HTERT RPE-1 (cell line): Measurements from ENCODE around the gene GPR151.
"Not testable (repeated sequence)": the region's sequence is repeated elsewhere in the genome, so short reads cannot be mapped to it uniquely, and the experiment has no call there.

Source experiments
- in situ Hi-C: fragments of 300-500 bp; cut with MboI; formaldehyde crosslinking; loops from 4 replicates; pipeline ENCODE4 v1.14.3; 2020; ENCODE audit warnings: low sequenced_read_pairs

The GPR151 gene

DNA sequence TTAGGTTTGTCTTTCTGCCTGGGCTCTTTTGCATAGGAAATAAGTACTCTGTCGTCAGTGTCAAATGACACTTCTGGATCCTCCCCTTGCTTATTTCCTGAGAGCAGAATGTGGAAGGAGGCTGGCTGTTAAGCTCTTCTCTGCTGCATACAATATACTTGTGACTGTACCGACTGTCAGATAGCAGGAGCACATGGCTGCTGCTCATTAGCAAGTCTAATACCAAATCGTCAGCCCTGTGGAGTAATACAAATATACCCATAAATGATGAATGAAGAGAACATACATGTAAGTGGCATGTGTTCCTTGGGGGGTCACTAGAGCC lies at the start of gene GPR151:
Gene GPR151, minus strand, starts transcription at position 40 of the 325 bp plus-strand sequence. CDS start 77 bp downstream, outside the sequence.
- in situ Hi-C loops = no loop called here

DNA sequence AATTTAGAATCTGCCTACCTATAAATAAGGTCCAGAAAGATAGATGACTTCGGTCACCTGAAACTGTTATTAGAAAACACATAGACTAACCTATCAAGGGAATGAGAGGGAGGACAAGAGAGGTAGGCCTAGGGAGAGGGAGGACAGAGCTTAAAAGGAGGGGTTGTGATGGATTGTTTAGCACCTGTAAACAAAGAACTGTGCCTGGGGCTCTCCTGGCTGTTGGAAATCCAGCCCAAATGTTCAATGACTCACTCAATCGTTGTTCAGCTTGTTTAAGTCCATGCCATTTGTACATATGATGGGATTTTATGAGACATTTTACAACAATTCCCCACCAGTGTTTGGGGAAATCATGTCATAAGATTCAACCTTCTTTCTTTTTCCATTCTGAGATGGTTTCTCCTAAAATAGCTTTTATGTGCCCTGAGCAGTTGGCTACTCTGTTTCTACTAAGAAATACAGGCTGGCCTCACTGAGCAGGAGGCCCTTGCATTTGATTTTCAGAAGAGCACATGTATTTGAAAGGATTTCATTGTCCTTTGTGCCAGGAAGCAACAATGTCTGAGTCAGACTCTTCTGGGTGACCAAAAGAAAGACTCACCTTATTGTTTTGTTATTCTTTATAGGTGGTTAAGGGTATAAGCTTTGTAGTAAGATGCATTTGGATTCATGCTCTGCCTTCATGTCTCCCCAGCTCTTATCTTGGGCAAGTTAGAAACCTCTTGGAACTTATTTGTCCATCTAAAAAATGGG lies 48.2 kb upstream of the GPR151 start:
- in situ Hi-C loops = no loop called here

DNA sequence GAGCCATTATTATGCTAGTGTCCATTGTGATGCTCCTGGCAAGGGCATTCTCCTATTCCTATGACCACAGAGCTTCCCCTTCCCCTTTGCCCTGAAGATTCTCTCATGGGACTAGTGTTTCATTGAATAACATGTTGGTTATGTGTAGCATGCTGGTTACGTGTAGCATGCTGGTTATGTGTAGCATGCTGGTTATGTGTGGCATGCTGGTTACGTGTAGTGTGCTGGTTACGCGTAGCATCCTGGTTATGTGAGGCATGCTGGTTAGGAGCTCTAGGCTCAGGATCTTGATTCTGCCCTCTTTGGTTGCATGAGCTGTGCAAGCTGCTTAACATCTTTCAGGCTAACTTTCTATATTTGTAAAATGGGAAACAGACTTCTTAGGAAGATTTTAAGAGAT lies 46.5 kb upstream of the GPR151 start:
- in situ Hi-C loops = no loop called here

DNA sequence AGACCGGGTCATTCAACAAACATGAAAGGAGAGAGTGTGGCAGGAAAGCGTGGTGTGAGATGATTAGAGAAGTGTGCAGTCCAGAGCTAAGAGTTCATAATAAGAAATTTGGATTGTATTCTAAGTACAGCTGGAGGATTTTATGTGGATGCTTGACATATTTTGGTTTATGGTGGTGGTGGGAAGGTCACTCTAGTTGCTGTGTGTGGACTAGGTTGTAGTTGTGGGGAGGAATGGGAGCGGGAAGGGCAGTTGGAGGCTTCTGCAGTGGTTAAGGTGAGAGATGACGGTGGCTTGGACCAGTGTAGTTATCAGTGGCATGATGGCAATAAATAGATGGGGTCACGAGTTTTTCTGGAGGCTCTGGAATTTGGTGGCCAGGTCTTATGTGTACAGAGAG lies 45.7 kb upstream of the GPR151 start:
- in situ Hi-C loops = no loop called here

DNA sequence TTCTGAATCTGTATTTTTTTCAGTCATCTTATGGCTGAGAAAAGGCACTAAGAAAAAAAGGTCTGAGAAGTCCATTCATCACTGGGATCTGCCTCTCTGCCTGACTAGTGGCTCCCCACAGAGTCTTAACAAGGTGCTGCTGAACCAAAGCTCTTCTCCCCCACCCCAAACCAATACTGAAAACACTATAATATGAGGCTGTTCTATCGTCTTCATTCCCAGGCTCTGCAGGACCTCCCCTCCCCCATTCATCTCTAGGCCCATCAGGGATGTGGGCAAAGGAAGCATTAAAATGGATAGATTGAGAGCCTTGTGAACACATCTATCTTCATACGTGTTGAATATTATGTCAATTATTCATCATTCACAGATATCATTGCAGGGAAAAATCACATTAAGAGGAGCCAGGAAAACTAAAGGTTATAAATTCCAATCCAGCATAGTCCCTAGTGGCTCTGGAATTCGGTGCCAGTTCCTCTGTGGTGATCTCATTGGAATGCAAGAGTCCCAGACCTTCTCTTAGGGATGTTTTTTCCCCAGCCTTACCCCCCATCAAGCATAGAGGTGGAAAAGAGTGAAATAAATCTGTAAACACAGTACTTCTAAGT lies 44.3 kb upstream of the GPR151 start:
- in situ Hi-C loops = no loop called here

DNA sequence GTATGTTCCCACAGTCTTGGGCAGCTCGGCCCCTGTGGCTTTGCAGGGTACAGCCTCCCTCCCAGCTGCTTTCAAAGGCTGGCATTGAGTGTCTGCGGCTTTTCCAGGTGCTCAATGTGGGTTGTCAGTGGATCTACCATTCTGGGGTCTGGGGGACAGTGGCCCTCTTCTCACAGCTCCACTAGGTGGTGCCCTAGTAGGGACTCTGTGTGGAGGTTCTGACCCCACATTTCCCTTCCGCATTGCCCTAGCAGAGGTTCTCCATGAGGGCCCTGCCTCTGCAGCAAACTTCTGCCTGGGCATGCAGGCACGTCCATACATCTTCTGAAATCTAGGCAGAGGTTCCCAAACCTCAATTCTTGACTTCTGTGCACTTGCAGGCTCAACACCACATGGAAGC lies 40.9 kb upstream of the GPR151 start:
- in situ Hi-C loops = not testable (repeated sequence)

DNA sequence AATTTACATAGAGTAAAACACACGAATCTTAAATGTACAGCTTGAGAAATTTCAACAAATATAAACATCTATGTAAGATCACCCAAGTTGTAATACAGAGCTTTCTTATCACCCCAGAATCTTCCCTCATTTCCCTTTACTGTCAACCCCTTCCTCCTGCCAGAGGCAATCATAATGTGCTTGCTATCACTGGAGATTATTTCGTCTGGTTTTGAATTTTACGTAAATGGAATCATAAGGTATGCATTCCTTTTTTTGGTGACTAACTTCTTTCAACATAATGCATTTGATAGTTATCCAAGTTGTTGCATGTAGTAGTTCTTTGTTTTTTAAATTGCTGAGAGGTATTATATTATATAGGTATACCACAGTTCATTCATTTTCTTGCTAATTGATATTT lies 37.5 kb upstream of the GPR151 start:
- in situ Hi-C loops = no loop called here

DNA sequence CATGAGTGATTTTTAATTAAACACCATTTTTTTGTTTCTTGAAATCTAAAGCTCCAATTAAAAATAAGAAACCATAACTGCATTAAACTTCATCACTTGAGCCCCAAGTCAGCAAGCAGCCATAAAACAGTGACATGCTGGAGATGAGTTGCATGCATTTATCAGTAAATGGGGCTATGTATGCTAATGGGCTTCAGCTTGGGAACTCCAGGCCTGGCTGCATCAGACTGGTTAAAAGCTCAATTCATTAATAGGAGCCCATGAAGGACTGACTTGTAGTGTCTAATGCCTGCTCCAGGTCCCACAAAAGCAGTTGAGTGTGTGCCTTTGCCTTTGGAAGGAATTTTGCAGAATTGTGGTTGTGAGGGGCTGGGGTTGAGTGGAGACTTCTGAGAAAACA lies 33.6 kb upstream of the GPR151 start:
- in situ Hi-C loops = loop anchor here (25.0 kb wide), 1 partner anchor 413 kb away; no protein-coding TSS in a partner anchor

DNA sequence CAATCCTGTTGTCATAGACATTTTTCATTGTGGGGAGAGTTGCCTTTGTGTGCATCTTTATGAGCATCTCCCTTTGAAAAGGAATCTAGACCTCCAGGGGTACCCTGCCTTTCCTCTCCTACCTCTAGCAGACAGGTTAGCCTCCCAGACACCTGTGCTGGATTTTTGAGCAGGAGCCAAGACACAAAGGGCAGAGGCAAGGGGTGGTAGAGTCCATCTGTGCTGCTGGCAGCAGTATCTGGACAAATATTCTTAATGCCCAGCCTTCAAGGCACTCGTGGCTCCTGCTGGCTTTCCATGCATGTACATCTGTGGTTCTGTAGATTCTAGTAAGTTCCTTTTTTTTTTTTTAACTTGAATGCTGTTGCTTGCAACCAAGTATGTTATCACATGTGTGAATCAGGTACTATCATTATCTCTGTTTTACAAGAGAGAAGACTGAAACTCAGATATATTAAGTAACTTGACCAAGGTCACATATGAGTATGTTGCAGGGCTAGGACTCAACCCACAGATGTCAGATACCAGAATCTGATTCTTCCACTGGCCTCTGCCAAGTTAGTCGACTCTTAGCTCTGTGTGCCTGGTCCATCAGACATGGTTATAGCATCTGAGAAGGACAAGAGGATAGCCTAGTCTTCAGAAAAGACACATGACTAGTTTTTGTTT lies 32.9 kb upstream of the GPR151 start:
- in situ Hi-C loops = loop anchor here (25.0 kb wide), 1 partner anchor 413 kb away; no protein-coding TSS in a partner anchor

DNA sequence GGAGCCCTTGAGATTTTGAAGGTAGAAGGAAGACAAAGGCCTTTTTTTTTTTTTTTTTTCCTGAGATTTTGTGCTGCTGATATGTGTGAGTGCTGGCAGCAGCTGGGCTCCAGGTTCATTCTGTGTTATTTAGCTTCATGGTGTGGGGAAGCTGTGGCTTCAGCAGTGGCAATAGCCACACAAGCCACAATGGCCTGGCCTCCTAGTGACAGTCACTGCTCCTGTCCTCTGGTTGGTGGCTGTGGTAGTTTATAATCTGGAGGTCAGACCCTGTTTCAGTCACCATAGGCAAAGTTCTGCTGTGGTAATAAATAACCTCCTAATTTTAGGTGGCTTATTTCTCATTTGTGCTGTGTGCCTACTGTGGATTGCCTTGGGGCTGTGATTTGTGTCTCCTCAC lies 28.2 kb upstream of the GPR151 start:
- in situ Hi-C loops = loop anchor here (25.0 kb wide), 1 partner anchor 418 kb away; no protein-coding TSS in a partner anchor

DNA sequence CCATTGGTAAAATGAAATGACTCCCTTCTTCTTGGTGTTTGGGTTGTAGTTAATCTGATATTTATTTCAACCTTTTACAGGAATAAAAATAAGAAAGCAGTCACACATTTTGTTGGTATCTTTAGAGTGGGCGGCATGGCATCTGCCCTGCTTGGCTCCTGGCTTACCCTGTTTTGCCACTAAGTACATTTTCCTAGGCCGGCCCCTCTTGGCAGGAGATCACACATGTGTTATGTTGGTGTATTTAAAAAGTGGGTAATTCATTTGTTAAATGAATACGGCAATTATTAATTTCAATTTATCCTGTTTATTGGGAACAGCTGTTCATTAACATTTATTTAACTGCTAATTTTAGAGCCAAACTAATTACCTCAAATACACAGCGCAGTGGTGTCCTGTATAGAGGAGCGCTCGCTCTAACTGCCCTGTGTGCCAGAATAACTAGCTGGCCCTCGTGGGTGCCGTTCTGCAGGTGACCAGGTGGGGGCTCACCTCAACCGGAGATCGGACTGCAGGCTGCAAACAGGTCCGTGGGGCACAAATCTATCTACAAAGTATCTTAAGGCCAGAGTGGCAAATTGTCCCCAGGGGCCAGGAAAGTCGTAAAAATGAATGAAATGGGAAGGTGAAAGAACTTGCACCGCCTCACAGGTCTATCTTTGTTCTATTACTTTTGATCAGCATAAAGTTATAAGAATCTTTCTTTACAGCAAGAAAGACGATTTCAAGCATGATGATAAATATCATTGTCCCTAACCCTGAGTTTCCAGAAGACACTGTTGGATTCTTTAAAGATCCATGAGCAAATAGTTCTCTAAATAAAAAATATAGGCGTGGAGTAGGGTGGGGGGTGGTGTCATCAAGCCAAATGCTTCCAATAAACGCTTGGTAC lies 26.2 kb upstream of the GPR151 start:
- in situ Hi-C loops = loop anchor here (25.0 kb wide), 1 partner anchor 420 kb away; no protein-coding TSS in a partner anchor

DNA sequence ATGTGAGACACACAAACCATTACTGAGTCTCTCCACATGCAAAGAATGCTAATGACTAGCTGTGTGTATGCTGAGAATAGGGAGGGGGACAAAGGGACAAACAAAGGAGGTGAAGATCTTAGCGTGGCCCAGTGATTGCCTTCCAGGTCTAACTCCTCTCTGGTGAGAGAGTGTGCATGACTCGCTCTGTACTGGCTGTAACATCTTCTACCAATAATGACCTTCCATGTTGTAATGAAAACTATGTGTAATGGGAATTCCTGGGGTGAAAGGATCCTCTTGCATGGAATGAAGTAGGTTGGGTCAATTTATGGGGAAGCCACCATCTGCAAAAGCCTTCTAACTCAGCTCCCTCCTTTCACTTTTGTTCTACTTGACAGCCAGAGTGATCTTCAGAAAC lies 24.4 kb upstream of the GPR151 start:
- in situ Hi-C loops = loop anchor here (25.0 kb wide), 1 partner anchor 422 kb away; no protein-coding TSS in a partner anchor

DNA sequence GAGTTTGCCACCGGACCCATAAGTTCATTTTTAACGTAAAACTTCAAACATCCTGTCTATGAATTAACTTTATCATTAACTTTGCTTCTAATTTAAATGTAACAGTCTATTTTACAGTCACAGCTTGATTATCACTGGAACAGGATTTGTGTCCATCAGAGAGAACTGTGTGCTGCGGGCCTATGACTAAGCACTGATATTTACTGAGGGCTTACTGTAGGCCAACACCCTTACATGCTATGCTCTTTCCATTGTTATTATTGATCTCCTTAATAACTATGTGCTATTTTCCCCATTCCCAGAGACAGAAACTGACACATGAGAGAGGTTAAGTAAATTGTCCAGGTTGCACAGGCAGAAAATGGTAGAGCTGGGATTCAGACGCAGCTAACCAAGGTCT lies 24.0 kb upstream of the GPR151 start:
- in situ Hi-C loops = loop anchor here (25.0 kb wide), 1 partner anchor 422 kb away; no protein-coding TSS in a partner anchor

DNA sequence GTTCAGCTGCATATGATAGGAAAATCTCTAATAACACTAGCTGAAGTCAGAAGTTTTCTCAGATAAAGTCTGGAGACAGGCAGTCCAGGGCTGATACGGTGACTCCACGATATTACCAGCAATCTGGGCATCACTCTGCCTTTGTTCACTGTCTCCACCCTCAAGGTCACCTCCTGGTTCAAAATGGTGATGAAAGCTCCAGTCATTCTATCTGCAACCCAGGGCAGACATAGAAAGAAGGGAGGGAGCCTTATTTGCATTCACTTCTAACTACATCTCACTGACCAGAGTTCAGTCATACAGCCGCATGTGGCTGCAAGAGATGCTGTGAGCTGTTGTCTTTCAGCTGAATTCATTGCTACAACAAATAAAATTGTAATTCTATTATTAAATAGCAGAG lies 22.4 kb upstream of the GPR151 start:
- in situ Hi-C loops = loop anchor here (25.0 kb wide), 1 partner anchor 424 kb away; no protein-coding TSS in a partner anchor

DNA sequence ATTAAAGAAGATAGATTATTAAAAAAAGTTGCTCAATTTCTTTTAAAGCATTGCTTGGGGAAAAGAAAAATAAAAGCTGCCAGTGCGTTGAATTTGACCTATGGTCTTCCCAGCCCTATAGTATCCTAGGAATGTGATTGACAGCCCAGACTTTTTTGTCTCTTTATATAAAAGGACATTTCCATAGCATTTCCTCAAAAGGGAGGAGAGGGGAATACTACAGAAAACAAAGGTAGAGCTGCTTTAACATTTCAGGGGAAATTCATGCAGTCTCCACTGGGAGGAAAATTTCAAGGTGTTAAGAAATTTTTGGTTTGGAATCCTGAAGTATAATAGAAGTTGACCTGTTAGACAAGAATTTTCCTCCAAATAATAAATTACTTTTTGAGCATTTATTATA lies 17.9 kb upstream of the GPR151 start:
- in situ Hi-C loops = loop anchor here (25.0 kb wide), 1 partner anchor 428 kb away; no protein-coding TSS in a partner anchor

DNA sequence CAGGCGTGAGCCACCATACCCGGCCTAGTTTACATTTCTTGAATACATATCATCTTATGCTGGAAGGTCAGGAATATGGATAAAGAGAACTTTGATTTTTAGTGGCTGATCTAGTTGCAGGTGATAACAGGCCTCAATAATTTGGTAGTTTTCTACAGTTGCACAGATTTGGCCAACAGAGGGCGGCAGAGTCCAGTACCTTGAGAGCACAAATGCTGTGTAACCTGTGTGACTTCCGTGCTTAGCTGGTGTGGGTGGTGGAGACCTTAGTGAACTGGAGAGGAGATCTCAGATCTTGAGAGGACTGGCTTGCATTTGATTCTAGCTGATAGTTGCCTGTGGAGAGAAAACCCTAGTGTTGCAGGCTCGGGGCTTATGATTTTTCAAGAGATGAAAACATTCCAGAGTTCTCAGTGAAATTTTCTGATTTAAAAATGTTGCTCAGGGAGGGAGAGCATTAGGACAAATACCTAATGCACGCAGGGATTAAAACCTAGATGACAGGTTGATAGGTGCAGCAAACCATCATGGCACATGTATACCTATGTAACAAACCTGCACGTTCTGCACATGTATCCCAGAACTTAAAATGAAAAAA lies 17.4 kb upstream of the GPR151 start:
- in situ Hi-C loops = loop anchor here (25.0 kb wide), 1 partner anchor 429 kb away; no protein-coding TSS in a partner anchor

DNA sequence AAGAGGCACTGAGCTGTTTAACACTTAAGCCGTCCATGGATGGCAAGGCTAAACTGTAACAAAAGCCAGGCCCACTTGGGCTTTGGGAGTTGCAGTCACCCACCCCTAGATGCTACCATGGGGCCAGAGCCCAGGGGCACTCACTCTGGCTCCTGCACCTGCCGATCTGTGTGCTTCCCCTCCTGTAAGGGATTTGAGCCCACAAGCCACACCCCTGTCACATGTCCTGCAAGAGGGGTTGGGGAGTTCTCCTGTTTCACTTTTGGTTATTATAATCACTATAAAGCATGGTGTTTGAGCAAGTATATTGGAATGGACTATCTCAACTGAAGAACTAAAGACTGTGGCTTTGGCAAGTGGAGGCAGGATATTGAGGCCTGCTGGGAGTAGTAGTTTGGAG lies 14.0 kb upstream of the GPR151 start:
- in situ Hi-C loops = loop anchor here (25.0 kb wide), 1 partner anchor 432 kb away; no protein-coding TSS in a partner anchor

DNA sequence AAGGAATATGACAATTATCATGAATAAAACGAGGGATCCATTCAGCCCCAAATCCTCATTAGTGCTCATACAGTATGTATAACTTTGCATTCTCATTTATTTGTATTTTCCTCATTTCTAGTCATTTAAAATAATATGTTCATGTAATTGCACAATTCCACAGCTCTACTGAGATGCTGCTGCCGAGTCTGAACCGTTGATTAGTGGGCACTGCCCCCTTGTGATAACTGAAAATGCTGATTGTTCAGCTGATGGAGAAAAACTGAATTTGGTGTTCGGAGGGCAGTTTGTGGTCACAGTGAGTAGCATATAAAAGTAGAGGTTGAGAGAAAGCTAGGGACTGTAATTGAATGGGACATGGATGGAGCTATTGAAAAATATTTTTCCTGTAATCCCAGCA lies 12.2 kb upstream of the GPR151 start:
- in situ Hi-C loops = loop anchor here (25.0 kb wide), 1 partner anchor 434 kb away; no protein-coding TSS in a partner anchor

DNA sequence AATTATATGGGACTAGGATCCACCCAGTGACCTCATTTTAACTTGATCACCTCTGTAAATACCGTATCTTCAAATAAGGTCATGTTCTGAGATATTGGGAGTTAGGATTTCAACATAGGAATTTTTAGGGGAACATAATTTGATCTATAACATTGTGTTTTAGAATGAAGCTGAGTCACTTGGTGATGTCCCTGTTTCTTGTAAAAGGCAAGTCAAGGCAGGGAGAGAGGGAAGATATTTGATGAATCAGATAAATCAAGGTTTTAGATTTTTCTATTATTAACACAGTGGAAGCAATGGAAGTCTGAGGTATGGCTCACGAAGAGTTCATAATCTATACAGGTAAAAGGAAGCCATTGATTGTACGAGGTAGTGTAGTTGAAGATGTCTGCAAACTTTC lies 11.8 kb upstream of the GPR151 start:
- in situ Hi-C loops = loop anchor here (25.0 kb wide), 1 partner anchor 435 kb away; no protein-coding TSS in a partner anchor

DNA sequence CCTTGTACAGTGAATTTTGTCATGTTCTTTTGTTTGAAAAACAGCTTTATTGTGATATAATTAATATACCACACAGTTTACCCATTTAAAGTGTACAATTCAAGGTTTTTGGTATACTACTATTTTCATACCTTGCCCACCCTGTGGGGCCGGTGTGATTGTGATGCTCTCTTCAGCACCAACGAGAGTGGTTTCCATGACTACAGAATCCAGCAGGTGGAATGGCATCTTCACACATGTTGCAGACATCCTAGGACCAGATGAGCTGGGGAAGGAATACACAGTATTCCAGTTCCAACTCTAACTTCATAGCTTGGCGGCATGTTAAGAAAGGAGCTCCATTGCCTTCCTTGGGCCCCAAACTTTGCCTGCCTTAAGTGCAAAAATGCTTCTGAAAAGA lies 7.7 kb upstream of the GPR151 start:
- in situ Hi-C loops = no loop called here
